GM12892 (cell line): ENCODE measurements around the gene RTN4RL1.

Experiments used
- POLR2A ChIP-seq: IDR thresholded peaks from 2 replicates; pipeline ENCODE4 v1.6.1; 2011; ENCODE audit warnings: low read depth, low read length, control low read depth
- POLR2AphosphoS5 ChIP-seq: IDR thresholded peaks from 2 replicates; pipeline ENCODE4 v1.6.1; 2011; ENCODE audit warnings: low read depth, low read length, control low read depth
- TAF1 ChIP-seq: IDR thresholded peaks from 2 replicates; pipeline ENCODE4 v1.6.1; 2011; ENCODE audit warnings: low read depth, mild to moderate bottlenecking, control low read depth, low read length, borderline replicate concordance

GRCh38 chr17:1958134-1958881, 66.8 kb downstream of the RTN4RL1 start:
- no peak for TF ChIP-seq POLR2AphosphoS5
- TF ChIP-seq POLR2A, result no peak
- TF ChIP-seq TAF1, result no peak
